H7 (cell line): Measurements from ENCODE around the gene DDI1. TPM values are rescaled to one million over a fixed set of nuclear protein-coding genes. Genes with fewer than 3 reads are reported as not detected.

ENCODE experiments used
- DNase-seq: peaks from one replicate; pipeline ENCODE4 v3.0.0; 2012
- H3K27me3 ChIP-seq: 2 replicates; pipeline ENCODE4 v1.6.0; 2011; ENCODE audit warnings: mild to moderate bottlenecking, low read length; ENCODE audit not compliant: control insufficient read depth, insufficient read depth
- H3K36me3 ChIP-seq: replicated peaks from 2 replicates; pipeline ENCODE4 v1.5.1; 2011; ENCODE audit warnings: low read length; ENCODE audit not compliant: control insufficient read depth, insufficient read depth
- H3K4me3 ChIP-seq: 2 replicates; pipeline ENCODE4 v1.5.1; 2011; ENCODE audit warnings: low read depth, mild to moderate bottlenecking, control low read depth, low read length, moderate library complexity; ENCODE audit not compliant: insufficient read depth
- total RNA-seq: library from RNA; depleted of rRNA; stranded (reverse); fragments of >200 nt; shearing (Covaris generic); gene quantifications from 2 replicates; pipeline ENCODE4 v1.2.3, GENCODE V29; 2014; rRNA removed

The DDI1 gene
- not detected in 2 replicates for total RNA-seq

GRCh38 chr11:104036588-104036987, at the start of gene DDI1:
Gene DDI1 (plus strand): TSS chr11:104036640. CDS start chr11:104036823, 183 bp downstream.
- Histone ChIP-seq H3K4me3 (no peak within 1 kb of the TSS), H3K36me3 (no peaks in the 10 kb centered on the region), H3K27me3 (no peaks in the 10 kb centered on the region)
- peak; percentile 17 for DNase-seq

GRCh38 chr11:103987629-103988594, 48.5 kb upstream of the DDI1 start:
- Histone ChIP-seq H3K4me3 (no peak overlapping the region), H3K27me3 (no peaks in the 10 kb centered on the region), H3K36me3 (no peaks in the 10 kb centered on the region)
- DNase-seq, result peak; percentile 2

GRCh38 chr11:103988595-103988969, 47.9 kb upstream of the DDI1 start:
- Histone ChIP-seq H3K36me3 (no peaks in the 10 kb centered on the region), H3K4me3 (no peak overlapping the region), H3K27me3 (no peaks in the 10 kb centered on the region)
- DNase-seq, result no peak

GRCh38 chr11:103993507-103993906, 42.9 kb upstream of the DDI1 start:
- Histone ChIP-seq H3K4me3 (no peak overlapping the region), H3K36me3 (no peaks in the 10 kb centered on the region), H3K27me3 (no peaks in the 10 kb centered on the region)
- no peak for DNase-seq

GRCh38 chr11:103994094-103994493, 42.3 kb upstream of the DDI1 start:
- DNase-seq, result no peak
- H3K27me3 ChIP-seq, result no peaks in the 10 kb centered on the region
- H3K4me3 ChIP-seq, result no peak overlapping the region
- H3K36me3 ChIP-seq, result no peaks in the 10 kb centered on the region

GRCh38 chr11:103994518-103994917, 41.9 kb upstream of the DDI1 start:
- Histone ChIP-seq H3K36me3 (no peaks in the 10 kb centered on the region), H3K27me3 (no peaks in the 10 kb centered on the region), H3K4me3 (no peak overlapping the region)
- no peak for DNase-seq

GRCh38 chr11:103995896-103996295, 40.5 kb upstream of the DDI1 start:
- DNase-seq, result no peak

GRCh38 chr11:103997082-103997481, 39.4 kb upstream of the DDI1 start:
- H3K27me3 ChIP-seq, result no peaks in the 10 kb centered on the region
- no peaks in the 10 kb centered on the region for H3K36me3 ChIP-seq
- no peak for DNase-seq
- H3K4me3 ChIP-seq, result no peak overlapping the region

More at GRCh38 chr11:103995896-103996295, 40.5 kb upstream of the DDI1 start:
- H3K4me3 ChIP-seq, result no peak overlapping the region
- H3K27me3 ChIP-seq, result no peaks in the 10 kb centered on the region
- H3K36me3 ChIP-seq, result no peaks in the 10 kb centered on the region

- H3K27me3 ChIP-seq, result no peaks in the 10 kb centered on the region
- H3K4me3 ChIP-seq, result no peak overlapping the region
- no peaks in the 10 kb centered on the region for H3K36me3 ChIP-seq
- DNase-seq, result no peak
These were observed 37.5 kb upstream of the DDI1 start for GRCh38 chr11:103998826-103999508.

- DNase-seq, result no peak
- H3K36me3 ChIP-seq, result no peaks in the 10 kb centered on the region
- no peak overlapping the region for H3K4me3 ChIP-seq
- no peaks in the 10 kb centered on the region for H3K27me3 ChIP-seq
These were observed 35.6 kb upstream of the DDI1 start for GRCh38 chr11:104000798-104001197.

- Histone ChIP-seq H3K4me3 (no peak overlapping the region), H3K27me3 (no peaks in the 10 kb centered on the region), H3K36me3 (no peaks in the 10 kb centered on the region)
- DNase-seq, result no peak
These were observed 34.8 kb upstream of the DDI1 start for GRCh38 chr11:104001561-104002056.

GRCh38 chr11:104003491-104003890, 32.9 kb upstream of the DDI1 start:
- no peak for DNase-seq
- H3K27me3 ChIP-seq, result no peaks in the 10 kb centered on the region
- no peak overlapping the region for H3K4me3 ChIP-seq
- no peaks in the 10 kb centered on the region for H3K36me3 ChIP-seq

- Histone ChIP-seq H3K27me3 (no peaks in the 10 kb centered on the region), H3K36me3 (no peaks in the 10 kb centered on the region), H3K4me3 (no peak overlapping the region)
- no peak for DNase-seq
These were observed 31.1 kb upstream of the DDI1 start for GRCh38 chr11:104005234-104005855.

GRCh38 chr11:104009744-104010143, 26.7 kb upstream of the DDI1 start:
- Histone ChIP-seq H3K27me3 (no peaks in the 10 kb centered on the region), H3K36me3 (no peaks in the 10 kb centered on the region), H3K4me3 (no peak overlapping the region)
- DNase-seq, result no peak
